HUES6 (cell line): ENCODE data around the gene IPCEF1.

Source experiments
- H3K27ac ChIP-seq: 2 replicates; pipeline ENCODE4 v1.7.0; 2013; ENCODE audit warnings: low read depth, mild to moderate bottlenecking, low read length, inconsistent platforms
- H3K27me3 ChIP-seq: 2 replicates; pipeline ENCODE4 v1.6.1; 2013; ENCODE audit warnings: low read length; ENCODE audit not compliant: control insufficient read depth, insufficient read depth
- H3K36me3 ChIP-seq: 2 replicates; pipeline ENCODE4 v1.6.1; 2013; ENCODE audit warnings: low read length; ENCODE audit not compliant: control insufficient read depth, insufficient read depth
- H3K4me1 ChIP-seq: 2 replicates; pipeline ENCODE4 v1.6.1; 2013; ENCODE audit warnings: low read length; ENCODE audit not compliant: control insufficient read depth, insufficient read depth
- H3K4me3 ChIP-seq: 2 replicates; pipeline ENCODE4 v1.5.1; 2013; ENCODE audit warnings: low read depth, low read length
- H3K9ac ChIP-seq: one replicate; pipeline ENCODE4 v1.6.1; 2013; ENCODE audit warnings: mild to moderate bottlenecking, low read length
- H3K9me3 ChIP-seq: 2 replicates; pipeline ENCODE4 v1.6.1; 2013; ENCODE audit warnings: low read depth, low read length; ENCODE audit not compliant: control insufficient read depth, insufficient read depth

The IPCEF1 gene

GRCh38 chr6:154232013-154232910, 124.3 kb downstream of the IPCEF1 start:
- Histone ChIP-seq H3K9ac (no peak overlapping the region), H3K36me3 (no peaks in the 10 kb centered on the region), H3K27ac (no peak overlapping the region), H3K4me3 (no peak overlapping the region), H3K27me3 (no peaks in the 10 kb centered on the region), H3K4me1 (no peaks in the 10 kb centered on the region), H3K9me3 (no peaks in the 10 kb centered on the region)

DNA sequence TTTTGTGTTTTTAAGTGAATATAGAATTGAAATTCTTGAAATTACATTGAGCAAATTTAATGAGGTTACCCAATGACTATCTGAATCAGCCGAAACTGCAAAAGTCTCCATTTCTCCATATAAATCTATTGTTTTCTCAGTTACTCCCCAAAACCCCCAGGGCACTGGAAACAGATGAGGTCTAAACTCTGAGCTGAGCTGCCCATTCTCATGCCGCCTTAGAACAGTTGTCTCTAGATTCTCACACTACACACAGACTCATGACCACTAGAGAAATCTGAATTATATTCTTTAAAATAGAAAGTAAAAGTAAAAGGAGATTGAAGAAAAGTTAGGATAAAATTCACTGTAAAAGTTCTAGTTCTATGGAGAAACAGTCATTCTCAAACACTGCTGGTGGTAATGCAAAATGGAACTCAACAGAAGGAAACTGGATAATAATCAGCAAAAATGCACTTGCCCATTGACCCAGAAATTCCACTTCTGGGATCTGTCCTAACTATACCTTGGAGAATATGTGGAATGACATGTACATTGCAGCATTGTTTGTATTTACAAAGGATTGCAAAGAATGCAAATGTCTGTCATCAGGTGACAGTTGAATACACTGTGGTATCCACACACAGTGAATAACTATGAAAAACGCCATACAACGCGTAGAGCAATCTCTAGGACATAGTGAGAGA, 125.5 kb downstream of the IPCEF1 start:
- H3K9ac ChIP-seq = no peak overlapping the region
- H3K4me3 ChIP-seq = no peak overlapping the region
- H3K27me3 ChIP-seq = no peaks in the 10 kb centered on the region
- H3K4me1 ChIP-seq = no peaks in the 10 kb centered on the region
- no peak overlapping the region for H3K27ac ChIP-seq
- no peaks in the 10 kb centered on the region for H3K9me3 ChIP-seq
- no peaks in the 10 kb centered on the region for H3K36me3 ChIP-seq

GRCh38 chr6:154230393-154230792, 126.2 kb downstream of the IPCEF1 start:
- Histone ChIP-seq H3K9ac (no peak overlapping the region), H3K27ac (no peak overlapping the region), H3K27me3 (no peaks in the 10 kb centered on the region), H3K4me3 (no peak overlapping the region), H3K4me1 (no peaks in the 10 kb centered on the region), H3K36me3 (no peaks in the 10 kb centered on the region), H3K9me3 (no peaks in the 10 kb centered on the region)

DNA sequence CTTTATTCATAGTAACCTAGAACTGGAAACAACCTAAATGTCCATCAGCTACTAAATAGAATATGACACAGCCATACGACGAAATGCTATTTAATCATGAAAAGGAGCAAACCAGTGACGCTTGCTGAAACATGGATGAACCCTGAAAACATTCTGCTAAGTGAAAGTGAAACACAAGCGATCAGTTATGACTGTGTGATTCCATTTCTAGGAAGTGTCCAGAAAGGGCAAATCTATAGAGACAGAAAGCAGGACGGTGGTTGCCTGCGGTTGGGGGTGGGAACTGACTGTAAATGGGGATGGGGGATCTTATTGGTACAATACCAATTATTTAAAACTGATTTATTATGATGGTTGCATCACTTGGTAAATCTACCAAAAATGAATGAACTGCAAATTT, 126.8 kb downstream of the IPCEF1 start:
- Histone ChIP-seq H3K4me3 (no peak overlapping the region), H3K4me1 (no peaks in the 10 kb centered on the region), H3K36me3 (no peaks in the 10 kb centered on the region), H3K27me3 (no peaks in the 10 kb centered on the region), H3K27ac (no peak overlapping the region), H3K9me3 (no peaks in the 10 kb centered on the region), H3K9ac (no peak overlapping the region)

- Histone ChIP-seq H3K4me3 (no peak overlapping the region), H3K27ac (no peak overlapping the region), H3K27me3 (no peaks in the 10 kb centered on the region), H3K9me3 (no peaks in the 10 kb centered on the region), H3K4me1 (no peaks in the 10 kb centered on the region), H3K9ac (no peak overlapping the region), H3K36me3 (no peaks in the 10 kb centered on the region)
Observed at GRCh38 chr6:154228521-154228905, 128.1 kb downstream of the IPCEF1 start.

GRCh38 chr6:154227862-154228520, 128.6 kb downstream of the IPCEF1 start:
- Histone ChIP-seq H3K4me1 (no peaks in the 10 kb centered on the region), H3K36me3 (no peaks in the 10 kb centered on the region), H3K27me3 (no peaks in the 10 kb centered on the region), H3K9me3 (no peaks in the 10 kb centered on the region), H3K9ac (no peak overlapping the region), H3K4me3 (no peak overlapping the region), H3K27ac (no peak overlapping the region)

DNA sequence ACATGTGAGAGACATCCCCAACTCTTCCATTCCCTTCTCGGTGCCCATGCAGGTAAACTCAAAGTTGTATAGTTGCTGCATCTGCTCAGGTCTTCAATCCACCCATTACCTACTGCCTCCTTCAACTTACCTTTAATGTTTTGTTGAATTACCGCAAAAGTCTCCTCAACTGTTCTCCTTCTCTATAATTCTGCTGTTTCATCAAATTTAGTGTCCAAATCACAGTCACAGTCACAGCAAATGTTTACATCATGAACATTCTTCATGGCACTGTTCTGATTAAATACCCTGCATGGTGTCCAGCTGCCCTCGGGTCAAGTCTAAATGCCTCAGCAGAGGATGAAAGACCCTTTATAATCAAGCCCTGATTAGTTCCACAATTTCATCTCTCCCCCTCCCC, 130.1 kb downstream of the IPCEF1 start:
- H3K4me3 ChIP-seq = no peak overlapping the region
- no peak overlapping the region for H3K9ac ChIP-seq
- H3K27me3 ChIP-seq = no peaks in the 10 kb centered on the region
- no peaks in the 10 kb centered on the region for H3K9me3 ChIP-seq
- H3K4me1 ChIP-seq = no peaks in the 10 kb centered on the region
- no peaks in the 10 kb centered on the region for H3K36me3 ChIP-seq
- H3K27ac ChIP-seq = no peak overlapping the region

DNA sequence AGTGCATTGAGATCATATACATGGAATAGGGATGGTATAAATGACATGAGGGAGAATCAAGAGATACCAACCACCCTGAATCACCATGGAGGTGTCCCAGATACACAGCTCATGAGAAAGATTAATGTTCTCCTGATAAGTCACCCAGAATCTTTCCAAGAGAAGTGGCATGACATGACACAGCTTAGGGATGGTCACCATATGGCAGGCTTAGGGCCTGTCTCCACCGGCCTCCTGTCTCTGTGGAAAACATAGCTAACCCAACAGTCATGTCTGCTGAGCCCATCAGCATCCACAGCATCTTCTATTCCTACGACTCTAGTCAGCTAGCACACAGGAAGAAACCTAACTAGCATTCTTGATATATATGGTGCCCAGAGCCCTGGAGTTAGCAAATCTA, 133.3 kb downstream of the IPCEF1 start:
- H3K4me3 ChIP-seq = no peak overlapping the region
- H3K27me3 ChIP-seq = no peaks in the 10 kb centered on the region
- H3K36me3 ChIP-seq = no peaks in the 10 kb centered on the region
- no peak overlapping the region for H3K9ac ChIP-seq
- no peak overlapping the region for H3K27ac ChIP-seq
- H3K9me3 ChIP-seq = no peaks in the 10 kb centered on the region
- peaks cover 5% of the 10 kb centered on the region; the same call in 1 of the 2 replicates for H3K4me1 ChIP-seq

DNA sequence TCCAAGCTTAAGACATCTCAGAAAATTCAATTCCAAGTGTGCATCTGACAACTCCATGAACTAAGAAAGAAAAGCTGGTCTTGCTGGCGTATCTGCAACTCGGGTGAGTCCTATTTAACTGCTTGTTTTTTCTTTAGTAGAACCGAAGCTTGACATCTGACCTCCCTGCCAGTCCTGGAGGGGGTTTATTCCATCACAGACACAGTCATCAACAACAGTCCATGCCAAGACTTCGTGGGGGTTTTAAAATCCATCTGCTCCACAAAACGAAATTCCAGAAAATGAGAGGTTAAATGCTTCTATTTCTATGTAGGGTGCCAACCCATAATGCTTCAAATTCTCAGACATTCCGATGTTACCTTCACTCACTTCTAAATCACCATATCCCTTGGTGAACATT, 133.9 kb downstream of the IPCEF1 start:
- Histone ChIP-seq H3K27ac (no peak overlapping the region), H3K4me3 (no peak overlapping the region), H3K9ac (no peak overlapping the region), H3K9me3 (no peaks in the 10 kb centered on the region), H3K27me3 (no peaks in the 10 kb centered on the region), H3K4me1 (peaks cover 5% of the 10 kb centered on the region; the same call in 1 of the 2 replicates), H3K36me3 (no peaks in the 10 kb centered on the region)

- Histone ChIP-seq H3K27me3 (no peaks in the 10 kb centered on the region), H3K27ac (no peak overlapping the region), H3K4me3 (no peak overlapping the region), H3K36me3 (no peaks in the 10 kb centered on the region), H3K4me1 (peaks cover 5% of the 10 kb centered on the region; the same call in 1 of the 2 replicates), H3K9me3 (no peaks in the 10 kb centered on the region), H3K9ac (no peak overlapping the region)
Observed at GRCh38 chr6:154219250-154219649, 137.4 kb downstream of the IPCEF1 start.

- peaks cover 5% of the 10 kb centered on the region; the same call in 1 of the 2 replicates for H3K4me1 ChIP-seq
- H3K27ac ChIP-seq = no peak overlapping the region
- H3K4me3 ChIP-seq = no peak overlapping the region
- H3K27me3 ChIP-seq = no peaks in the 10 kb centered on the region
- no peaks in the 10 kb centered on the region for H3K36me3 ChIP-seq
- H3K9me3 ChIP-seq = no peaks in the 10 kb centered on the region
- no peak overlapping the region for H3K9ac ChIP-seq
Observed at GRCh38 chr6:154218787-154219186, 137.8 kb downstream of the IPCEF1 start.
